ENCODE results near the gene NSMF.
A peak's percentile ranks its signal among the peaks of the same experiment; 100 is the strongest.

The NSMF gene

DNA sequence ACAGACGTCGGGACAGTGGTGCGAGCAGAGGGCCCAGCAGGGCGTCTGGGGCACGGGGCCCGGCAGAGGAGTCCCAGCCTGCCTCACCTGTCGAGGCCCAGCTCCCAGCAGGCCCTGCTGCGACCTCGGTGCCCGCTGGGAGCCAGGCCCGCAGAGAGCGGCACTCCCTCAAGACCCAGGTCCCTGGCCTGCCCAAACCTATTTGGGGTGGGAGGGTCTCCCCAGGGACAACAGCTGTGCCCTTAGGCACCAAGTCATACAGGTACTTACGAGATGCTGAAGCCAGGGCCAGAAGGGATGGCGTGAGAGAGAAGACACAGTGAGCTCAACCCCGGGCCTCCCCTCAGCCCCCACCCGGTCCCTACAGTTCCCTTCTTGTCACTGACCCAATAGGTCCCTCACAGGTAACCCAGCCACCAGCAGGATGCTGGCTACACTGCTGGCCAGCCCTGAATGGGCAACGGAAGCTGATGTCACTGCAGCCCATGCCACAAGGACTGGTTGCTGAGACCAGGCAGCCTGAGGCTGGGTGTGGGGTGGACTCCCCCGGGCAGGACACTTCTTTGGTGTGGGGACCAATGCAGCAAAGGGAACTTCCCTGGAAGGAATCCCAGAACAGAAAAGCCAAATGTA is 3.7 kb downstream of the NSMF start:
- Histone ChIP-seq H3K36me3 (no peaks in the 10 kb centered on the region), H3K27me3 (peaks cover 52% of the 10 kb centered on the region), H3K27ac (no peak overlapping the region), H3K9me3 (no peaks in the 10 kb centered on the region), H3K4me3 (ENCODE audit: low read depth in 1 of 2, low read length in 1 of 2) (no peak overlapping the region), H3K4me1 (ENCODE audit: control insufficient read depth in 1 of 2, insufficient read depth in 1 of 2, low read depth in 1 of 2, low read length in 1 of 2) (peaks cover 14 to 26% of the 10 kb centered on the region in 2 experiments)
- TF ChIP-seq, protein P1, sequence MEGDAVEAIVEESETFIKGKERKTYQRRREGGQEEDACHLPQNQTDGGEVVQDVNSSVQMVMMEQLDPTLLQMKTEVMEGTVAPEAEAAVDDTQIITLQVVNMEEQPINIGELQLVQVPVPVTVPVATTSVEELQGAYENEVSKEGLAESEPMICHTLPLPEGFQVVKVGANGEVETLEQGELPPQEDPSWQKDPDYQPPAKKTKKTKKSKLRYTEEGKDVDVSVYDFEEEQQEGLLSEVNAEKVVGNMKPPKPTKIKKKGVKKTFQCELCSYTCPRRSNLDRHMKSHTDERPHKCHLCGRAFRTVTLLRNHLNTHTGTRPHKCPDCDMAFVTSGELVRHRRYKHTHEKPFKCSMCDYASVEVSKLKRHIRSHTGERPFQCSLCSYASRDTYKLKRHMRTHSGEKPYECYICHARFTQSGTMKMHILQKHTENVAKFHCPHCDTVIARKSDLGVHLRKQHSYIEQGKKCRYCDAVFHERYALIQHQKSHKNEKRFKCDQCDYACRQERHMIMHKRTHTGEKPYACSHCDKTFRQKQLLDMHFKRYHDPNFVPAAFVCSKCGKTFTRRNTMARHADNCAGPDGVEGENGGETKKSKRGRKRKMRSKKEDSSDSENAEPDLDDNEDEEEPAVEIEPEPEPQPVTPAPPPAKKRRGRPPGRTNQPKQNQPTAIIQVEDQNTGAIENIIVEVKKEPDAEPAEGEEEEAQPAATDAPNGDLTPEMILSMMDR (IDR thresholded peaks at IDR 0.05) = no peak

DNA sequence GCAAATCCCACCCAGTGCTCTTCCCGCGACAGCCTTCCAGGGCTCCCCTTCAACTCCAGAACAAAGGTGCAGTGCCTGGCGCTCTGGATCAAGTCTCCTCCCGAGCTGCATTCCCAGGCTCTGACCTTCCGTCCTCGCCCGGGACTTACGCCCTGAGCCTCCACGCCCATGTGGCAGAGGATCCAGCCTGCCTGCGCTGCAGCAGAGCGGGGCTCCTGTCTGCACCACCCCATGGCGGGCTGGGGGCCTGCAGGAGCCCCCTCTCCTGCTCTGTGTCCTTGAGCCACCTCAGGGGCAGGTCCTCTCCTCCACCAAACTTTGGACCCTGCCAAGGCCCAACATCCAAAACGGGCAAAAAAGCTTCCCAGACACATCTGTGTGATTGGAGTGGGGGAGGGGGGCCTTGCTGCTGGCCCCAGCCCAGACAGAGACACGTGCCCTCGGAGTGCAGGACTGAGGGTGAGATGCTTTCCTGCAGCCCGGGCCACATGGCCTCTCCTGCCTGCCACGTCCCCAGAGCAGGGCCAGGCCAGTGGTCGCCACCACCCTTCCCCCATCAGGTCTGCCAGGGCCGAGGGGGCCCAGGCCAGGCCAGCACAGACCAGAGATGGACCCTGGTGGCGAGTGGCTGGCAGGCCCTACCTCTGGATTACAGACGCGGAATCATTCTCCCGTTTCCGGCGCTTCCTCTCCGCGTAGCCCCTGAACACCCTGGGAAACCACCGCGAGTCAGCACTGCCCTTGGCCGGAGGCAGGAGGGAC is 4.4 kb downstream of the NSMF start:
- H3K9me3 ChIP-seq = no peaks in the 10 kb centered on the region
- H3K36me3 ChIP-seq = no peaks in the 10 kb centered on the region
- H3K4me1 ChIP-seq (ENCODE audit: control insufficient read depth in 1 of 2, insufficient read depth in 1 of 2, low read depth in 1 of 2, low read length in 1 of 2) = peaks cover 18 to 31% of the 10 kb centered on the region in 2 experiments
- H3K27me3 ChIP-seq = peaks cover 45% of the 10 kb centered on the region
- TF ChIP-seq, protein P1 (IDR thresholded peaks at IDR 0.05) = no peak
- peak overlapping the region; percentile 60 for H3K27ac ChIP-seq
- peak overlapping the region; percentile 71 to 72 for H3K4me3 ChIP-seq (ENCODE audit: low read depth in 1 of 2, low read length in 1 of 2)

DNA sequence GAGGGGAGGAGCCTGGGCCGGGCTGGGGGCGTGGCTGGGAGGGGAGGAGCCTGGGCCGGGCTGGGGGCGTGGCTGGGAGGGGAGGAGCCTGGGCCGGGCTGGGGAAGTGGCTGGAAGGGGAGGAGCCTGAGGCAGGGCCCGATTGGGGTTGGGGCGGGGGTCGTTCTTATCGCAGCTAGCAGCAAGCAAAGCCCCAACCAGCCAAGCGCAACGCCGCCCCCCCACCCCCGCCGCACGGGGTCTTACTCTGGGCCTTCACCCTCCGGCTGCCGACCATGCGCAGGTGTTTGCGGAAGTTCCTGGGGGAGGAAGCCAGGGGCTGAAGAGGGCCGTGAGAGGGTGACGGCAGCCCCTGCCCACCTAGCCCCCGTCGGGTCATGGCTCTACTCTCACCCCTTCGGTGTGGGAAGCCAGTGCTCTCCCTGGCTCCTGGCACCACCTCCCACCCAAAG is 5.0 kb downstream of the NSMF start:
- Histone ChIP-seq H3K27me3 (peaks cover 39% of the 10 kb centered on the region), H3K27ac (peak overlapping the region; percentile 60), H3K4me1 (ENCODE audit: control insufficient read depth in 1 of 2, insufficient read depth in 1 of 2, low read depth in 1 of 2, low read length in 1 of 2) (peaks cover 15 to 27% of the 10 kb centered on the region in 2 experiments), H3K36me3 (no peaks in the 10 kb centered on the region), H3K9me3 (no peaks in the 10 kb centered on the region), H3K4me3 (ENCODE audit: low read depth in 1 of 2, low read length in 1 of 2) (peak overlapping the region; percentile 71 to 72)
- TF ChIP-seq, protein P1 (IDR thresholded peaks at IDR 0.05) = no peak

DNA sequence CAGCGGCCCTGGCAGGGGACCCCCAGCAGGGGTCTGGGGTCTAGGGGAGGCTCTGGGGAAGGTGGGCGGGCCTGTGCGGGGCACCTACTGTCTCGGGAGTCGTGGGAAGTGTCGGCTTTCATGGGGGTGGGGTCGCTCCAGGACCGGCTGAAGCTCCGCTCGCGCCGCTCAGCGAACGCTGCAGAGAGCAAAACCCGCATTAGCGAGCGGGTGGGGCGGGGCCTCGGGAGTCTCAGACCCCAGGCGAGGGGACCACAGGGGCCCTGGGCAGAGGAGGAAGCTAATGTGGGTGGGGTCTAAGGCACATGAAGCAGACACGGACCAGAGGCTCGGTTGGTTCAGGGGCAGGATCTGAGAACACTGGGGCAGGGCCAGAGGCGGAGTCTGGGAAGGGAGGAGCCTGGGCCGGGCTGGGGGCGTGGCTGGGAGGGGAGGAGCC is 5.5 kb downstream of the NSMF start:
- Histone ChIP-seq H3K36me3 (no peaks in the 10 kb centered on the region), H3K4me1 (ENCODE audit: control insufficient read depth in 1 of 2, insufficient read depth in 1 of 2, low read depth in 1 of 2, low read length in 1 of 2) (peaks cover 15 to 25% of the 10 kb centered on the region in 2 experiments), H3K9me3 (no peaks in the 10 kb centered on the region), H3K27ac (peak overlapping the region; percentile 25), H3K27me3 (peaks cover 34% of the 10 kb centered on the region), H3K4me3 (ENCODE audit: low read depth in 1 of 2, low read length in 1 of 2) (peak overlapping the region; percentile 40 to 71)
- TF ChIP-seq, protein P1 (IDR thresholded peaks at IDR 0.05) = no peak

DNA sequence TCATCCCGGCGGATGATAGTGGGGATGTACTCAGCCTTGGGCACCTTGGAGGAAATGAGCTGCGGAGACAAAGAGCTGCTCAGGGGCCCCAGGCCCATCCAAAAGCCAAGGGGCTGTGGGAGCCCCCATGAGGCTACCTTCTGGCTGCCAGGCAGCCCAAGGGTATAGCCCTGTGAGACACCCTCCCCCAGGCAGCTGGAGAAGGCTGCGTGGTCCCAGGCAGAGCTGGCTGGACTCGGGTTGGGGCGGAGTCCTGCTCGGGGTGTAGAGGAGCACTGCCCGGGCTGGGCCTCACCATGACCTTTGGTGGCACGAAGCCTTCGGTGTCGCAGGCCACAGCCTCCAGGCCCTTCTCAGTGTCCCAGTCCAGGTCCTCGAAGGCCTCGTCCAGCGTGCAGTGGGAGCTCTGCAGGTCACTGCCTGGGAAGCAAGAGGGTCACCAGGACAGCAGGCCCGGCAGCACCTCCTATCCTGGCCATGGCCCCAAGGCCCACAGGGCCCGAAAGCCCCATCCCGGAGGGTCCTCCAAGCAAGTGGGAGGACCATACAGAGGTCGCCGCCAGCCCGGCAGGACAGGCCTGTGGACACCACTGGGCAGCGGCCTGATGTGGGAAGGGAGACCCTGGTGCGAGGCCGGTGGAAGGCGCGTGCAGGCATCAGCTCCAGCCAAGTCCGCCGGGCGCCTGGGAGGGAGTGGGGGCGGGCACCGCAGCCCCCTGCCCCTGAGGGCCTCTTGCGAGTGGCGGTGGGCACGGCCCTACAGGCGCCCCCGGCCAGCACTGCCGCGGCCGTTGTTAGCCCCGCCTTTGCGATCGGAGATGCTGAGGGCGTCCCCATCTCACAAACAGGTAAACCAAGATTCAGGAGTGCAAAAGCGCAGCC is 6.1 kb downstream of the NSMF start:
- Histone ChIP-seq H3K27ac (peak overlapping the region; percentile 25), H3K9me3 (no peaks in the 10 kb centered on the region), H3K4me1 (ENCODE audit: control insufficient read depth in 1 of 2, insufficient read depth in 1 of 2, low read depth in 1 of 2, low read length in 1 of 2) (peaks cover 15 to 21% of the 10 kb centered on the region in 2 experiments), H3K36me3 (no peaks in the 10 kb centered on the region), H3K4me3 (ENCODE audit: low read depth in 1 of 2, low read length in 1 of 2) (peak overlapping the region; percentile 40 to 71), H3K27me3 (peaks cover 27% of the 10 kb centered on the region)
- TF ChIP-seq, protein P1 (IDR thresholded peaks at IDR 0.05) = no peak

Data from neutrophil (primary cell).